MM.1S (cell line): ENCODE results near the gene TNFRSF1A.
A peak's percentile ranks its signal among the peaks of the same experiment; 100 is the strongest.

ENCODE experiments used
- DNase-seq: peaks from one replicate; pipeline ENCODE4 v3.0.0-alpha.2; 2015
- H2AFZ ChIP-seq: fragments of 300-600 bp; sonication (generic); 2 replicates; pipeline ENCODE4 v1.6.0; 2016; ENCODE audit warnings: antibody characterized with exemption, low read length
- H3F3A ChIP-seq: fragments of 300-600 bp; sonication (generic); 2 replicates; pipeline ENCODE4 v1.6.1; 2016; ENCODE audit warnings: mild to moderate bottlenecking, antibody characterized with exemption, low read length, moderate library complexity, mixed read lengths; ENCODE audit not compliant: insufficient read depth
- H3K27ac ChIP-seq: fragments of 300-600 bp; sonication (generic); 2 replicates; pipeline ENCODE4 v1.5.1; 2016; ENCODE audit warnings: mild to moderate bottlenecking, low read length
- H3K27me3 ChIP-seq: fragments of 300-600 bp; sonication (generic); replicated peaks from 2 replicates; pipeline ENCODE4 v1.6.0; 2016; ENCODE audit warnings: low read length; ENCODE audit not compliant: insufficient read depth
- H3K36me3 ChIP-seq: fragments of 300-600 bp; sonication (generic); replicated peaks from 2 replicates; pipeline ENCODE4 v1.6.1; 2016; ENCODE audit warnings: mild to moderate bottlenecking, low read length, mixed read lengths; ENCODE audit not compliant: insufficient read depth
- H3K4me1 ChIP-seq: fragments of 300-600 bp; sonication (generic); 2 replicates; pipeline ENCODE4 v1.6.1; 2016; ENCODE audit warnings: low read length, mixed read lengths
- H3K4me2 ChIP-seq: fragments of 300-600 bp; sonication (generic); 2 replicates; pipeline ENCODE4 v1.6.0; 2016; ENCODE audit warnings: low read depth, low read length
- H3K4me3 ChIP-seq: fragments of 300-600 bp; sonication (generic); 2 replicates; pipeline ENCODE4 v1.5.1; 2016; ENCODE audit warnings: low read length, mixed read lengths
- H3K79me2 ChIP-seq: fragments of 300-600 bp; sonication (generic); 2 replicates; pipeline ENCODE4 v1.6.1; 2016; ENCODE audit warnings: mixed run types, low read length, mixed read lengths
- H3K9ac ChIP-seq: fragments of 300-600 bp; sonication (generic); 2 replicates; pipeline ENCODE4 v1.6.1; 2016; ENCODE audit warnings: low read length, mixed read lengths
- H3K9me2 ChIP-seq: fragments of 300-600 bp; sonication (generic); replicated peaks from 2 replicates; pipeline ENCODE4 v1.6.1; 2016; ENCODE audit warnings: mild to moderate bottlenecking, low read length, mixed read lengths; ENCODE audit not compliant: insufficient read depth
- H3K9me3 ChIP-seq: fragments of 300-600 bp; sonication (generic); replicated peaks from 2 replicates; pipeline ENCODE4 v1.6.1; 2016; ENCODE audit warnings: mild to moderate bottlenecking, low read length, mixed read lengths; ENCODE audit not compliant: insufficient read depth
- H4K20me1 ChIP-seq: fragments of 300-600 bp; sonication (generic); 2 replicates; pipeline ENCODE4 v1.6.1; 2016; ENCODE audit warnings: mild to moderate bottlenecking, low read length, moderate library complexity, mixed read lengths; ENCODE audit not compliant: insufficient read depth
- CTCF ChIP-seq: fragments of 300-600 bp; sonication (generic); IDR thresholded peaks from 2 replicates; pipeline ENCODE4 v1.5.1; 2016; ENCODE audit warnings: antibody characterized with exemption, low read length, mixed read lengths
- EZH2 ChIP-seq: fragments of 300-600 bp; sonication (generic); optimal IDR thresholded peaks from 2 replicates; pipeline ENCODE3; 2017; ENCODE audit warnings: low read depth, mild to moderate bottlenecking, antibody characterized with exemption, low read length, mixed read lengths
- EZH2phosphoT487 ChIP-seq: fragments of 300-600 bp; sonication (generic); IDR thresholded peaks from 2 replicates; pipeline ENCODE4 v1.6.1; 2018; ENCODE audit warnings: antibody characterized with exemption, low read length

TNFRSF1A gene

GRCh38 chr12:6356374-6356820, 14.5 kb upstream of the TNFRSF1A start:
- TF ChIP-seq EZH2 (no peak), CTCF (no peak), EZH2phosphoT487 (no peak)
- H2AFZ ChIP-seq, result no peak overlapping the region
- H4K20me1 ChIP-seq, result no peaks in the 10 kb centered on the region
- H3K9me2 ChIP-seq, result no peaks in the 10 kb centered on the region
- no peaks in the 10 kb centered on the region for H3K36me3 ChIP-seq
- H3K4me1 ChIP-seq, result peaks cover 36% of the 10 kb centered on the region
- H3K79me2 ChIP-seq, result no peaks in the 10 kb centered on the region
- no peak overlapping the region for H3K4me2 ChIP-seq
- no peak overlapping the region for H3K9ac ChIP-seq
- H3K4me3 ChIP-seq, result no peak overlapping the region
- no peak overlapping the region for H3K27ac ChIP-seq
- no peak for DNase-seq
- H3F3A ChIP-seq, result peaks cover 16% of the 10 kb centered on the region
- no peaks in the 10 kb centered on the region for H3K9me3 ChIP-seq
- H3K27me3 ChIP-seq, result no peaks in the 10 kb centered on the region

GRCh38 chr12:6355491-6356373, 13.9 kb upstream of the TNFRSF1A start:
- no peak overlapping the region for H3K4me2 ChIP-seq
- no peaks in the 10 kb centered on the region for H3K36me3 ChIP-seq
- peak; percentile 25 for TF ChIP-seq CTCF
- no peak for TF ChIP-seq EZH2
- TF ChIP-seq EZH2phosphoT487, result no peak
- H3K9me2 ChIP-seq, result no peaks in the 10 kb centered on the region
- no peaks in the 10 kb centered on the region for H3K79me2 ChIP-seq
- peaks cover 10% of the 10 kb centered on the region for H3F3A ChIP-seq
- H3K9ac ChIP-seq, result no peak overlapping the region
- H4K20me1 ChIP-seq, result no peaks in the 10 kb centered on the region
- H3K27me3 ChIP-seq, result no peaks in the 10 kb centered on the region
- no peak overlapping the region for H3K27ac ChIP-seq
- no peak for DNase-seq
- H3K9me3 ChIP-seq, result no peaks in the 10 kb centered on the region
- no peak overlapping the region for H3K4me3 ChIP-seq
- H3K4me1 ChIP-seq, result peaks cover 29% of the 10 kb centered on the region
- no peak overlapping the region for H2AFZ ChIP-seq

- no peak overlapping the region for H3K9ac ChIP-seq
- H3K36me3 ChIP-seq, result no peaks in the 10 kb centered on the region
- H3K4me3 ChIP-seq, result no peak overlapping the region
- no peaks in the 10 kb centered on the region for H3K79me2 ChIP-seq
- no peaks in the 10 kb centered on the region for H3K27me3 ChIP-seq
- peaks cover under 1% of the 10 kb centered on the region; the same call in 1 of the 2 replicates for H3F3A ChIP-seq
- no peak overlapping the region for H2AFZ ChIP-seq
- no peak overlapping the region for H3K4me2 ChIP-seq
- H3K9me3 ChIP-seq, result no peaks in the 10 kb centered on the region
- DNase-seq, result no peak
- H4K20me1 ChIP-seq, result no peaks in the 10 kb centered on the region
- TF ChIP-seq EZH2phosphoT487 (no peak), EZH2 (no peak), CTCF (no peak)
- peaks cover 21% of the 10 kb centered on the region for H3K4me1 ChIP-seq
- no peaks in the 10 kb centered on the region for H3K9me2 ChIP-seq
- no peak overlapping the region for H3K27ac ChIP-seq
Measured at GRCh38 chr12:6354495-6355393, 12.9 kb upstream of the TNFRSF1A start.
